SK-N-SH (cell line): ENCODE results near the gene CEL. TPM values are rescaled to one million over a fixed set of nuclear protein-coding genes. Genes with fewer than 3 reads are reported as not detected.

ENCODE experiments used
- CTCF ChIA-PET: fragments of 300-600, 350-600 bp; formaldehyde crosslinking; extraction: SDS; loops from one replicate; lab custom pipeline; 2021; lab: Yijun Ruan, JAX
- POLR2A ChIA-PET: fragments of 350-600 bp; sonication (Branson Sonifier 250); formaldehyde crosslinking; extraction: SDS; loops from one replicate; lab custom pipeline; 2020; ENCODE audit warnings: antibody characterized with exemption, inconsistent platforms; lab: Yijun Ruan, JAX
- DNase-seq: peaks from one replicate; pipeline ENCODE4 v3.0.0; 2012
- H2AFZ ChIP-seq: fragments of 200-600 bp; sonication (generic); 2 replicates; pipeline ENCODE4 v1.8.1; 2016; ENCODE audit warnings: antibody characterized with exemption, mild to moderate bottlenecking, low read depth
- H3F3A ChIP-seq: fragments of 200-600 bp; sonication (generic); replicated peaks from 2 replicates; pipeline ENCODE3; 2016; ENCODE audit warnings: antibody characterized with exemption, mild to moderate bottlenecking; ENCODE audit not compliant: insufficient read depth
- H3K27ac ChIP-seq, 2 experiments: fragments of 200-500 bp in 1 of 2; fragments of 200-600 bp in 1 of 2; sonication (Bioruptor generic) in 1 of 2; sonication (generic), shearing (Covaris generic) in 1 of 2; 2 replicates each; pipeline versions ENCODE4 v1.5.1 to v1.6.1; 2014 to 2016; ENCODE audit warnings: low read depth in 2 of 2, inconsistent platforms in 1 of 2, low read length in 1 of 2, mild to moderate bottlenecking in 1 of 2, mixed read lengths in 1 of 2
- H3K27me3 ChIP-seq: fragments of 200-600 bp; sonication (generic), shearing (Covaris generic); 2 replicates; pipeline ENCODE4 v1.6.1; 2016; ENCODE audit warnings: mixed run types; ENCODE audit not compliant: insufficient read depth
- H3K36me3 ChIP-seq, 2 experiments: fragments of 200-500 bp in 1 of 2; fragments of 200-600 bp in 1 of 2; sonication (Bioruptor generic) in 1 of 2; sonication (generic) in 1 of 2; replicated peaks in 1 of 2; 2 replicates each; pipeline versions ENCODE3 to v1.5.1; 2014 to 2016; ENCODE audit warnings: low read length in 1 of 2, mild to moderate bottlenecking in 1 of 2; ENCODE audit not compliant: insufficient read depth in 2 of 2, control insufficient read depth in 1 of 2
- H3K4me1 ChIP-seq, 2 experiments: fragments of 200-500 bp in 1 of 2; fragments of 200-600 bp in 1 of 2; sonication (Bioruptor generic) in 1 of 2; sonication (generic), shearing (Covaris generic) in 1 of 2; 2 replicates each; pipeline versions ENCODE4 v1.5.1 to v1.6.1; 2014 to 2016; ENCODE audit warnings: low read depth in 1 of 2, low read length in 1 of 2, mixed run types in 1 of 2; ENCODE audit not compliant: insufficient read depth in 2 of 2, control insufficient read depth in 1 of 2
- H3K4me2 ChIP-seq: fragments of 200-600 bp; sonication (generic), shearing (Covaris generic); 2 replicates; pipeline ENCODE4 v1.6.1; 2017; ENCODE audit warnings: mixed run types
- H3K4me3 ChIP-seq, 2 experiments: fragments of 200-500 bp in 1 of 2; fragments of 200-600 bp in 1 of 2; sonication (Bioruptor generic) in 1 of 2; sonication (generic), shearing (Covaris generic) in 1 of 2; 2 replicates each; pipeline versions ENCODE4 v1.5.1 to v1.8.1; 2014 to 2016; ENCODE audit warnings: low read depth in 2 of 2, inconsistent platforms in 1 of 2, low read length in 1 of 2, mild to moderate bottlenecking in 1 of 2, mixed read lengths in 1 of 2, moderate library complexity in 1 of 2
- H3K79me2 ChIP-seq: fragments of 200-600 bp; sonication (generic); 2 replicates; pipeline ENCODE4 v1.8.1; 2017; ENCODE audit warnings: mild to moderate bottlenecking; ENCODE audit not compliant: insufficient read depth
- H3K9ac ChIP-seq: fragments of 200-600 bp; sonication (generic); 2 replicates; pipeline ENCODE4 v1.6.1; 2017; ENCODE audit warnings: mixed run types
- H3K9me2 ChIP-seq: fragments of 200-600 bp; sonication (generic); 2 replicates; pipeline ENCODE4 v1.6.1; 2017; ENCODE audit warnings: mixed run types
- H3K9me3 ChIP-seq: fragments of 200-600 bp; sonication (generic); 2 replicates; pipeline ENCODE4 v1.6.1; 2017; ENCODE audit warnings: mixed run types, mild to moderate bottlenecking, moderate library complexity
- H4K20me1 ChIP-seq: fragments of 200-600 bp; sonication (generic); 2 replicates; pipeline ENCODE4 v1.6.1; 2017; ENCODE audit warnings: mild to moderate bottlenecking, mixed run types; ENCODE audit not compliant: insufficient read depth
- CTCF ChIP-seq: fragments of 200-600 bp; sonication (generic); IDR thresholded peaks from 2 replicates; pipeline ENCODE4 v1.6.1; 2017; ENCODE audit warnings: antibody characterized with exemption, mild to moderate bottlenecking, moderate library complexity
- GATA2 ChIP-seq: sonication (generic); formaldehyde crosslinking; IDR thresholded peaks from 2 replicates; pipeline ENCODE4 v1.5.0; 2020; ENCODE audit warnings: mild to moderate bottlenecking, missing genetic modification reagents
- MEF2A ChIP-seq: IDR thresholded peaks from 2 replicates; pipeline ENCODE4 v1.4.0; 2012; ENCODE audit warnings: low read depth, borderline replicate concordance
- MXI1 ChIP-seq: IDR thresholded peaks from 2 replicates; pipeline ENCODE4 v1.6.1; 2012; ENCODE audit warnings: mild to moderate bottlenecking, low read depth, low read length, improper control_type of control experiment
- NFIC ChIP-seq: IDR thresholded peaks from 2 replicates; pipeline ENCODE4 v1.4.0; 2012; ENCODE audit warnings: borderline replicate concordance
- REST ChIP-seq: IDR thresholded peaks from 2 replicates; pipeline ENCODE4 v1.6.1; 2012; ENCODE audit warnings: mild to moderate bottlenecking, low read depth, low read length, moderate library complexity
- SIN3A ChIP-seq: IDR thresholded peaks from 2 replicates; pipeline ENCODE4 v1.6.1; 2012; ENCODE audit warnings: low read depth, mild to moderate bottlenecking, low read length, moderate library complexity, borderline replicate concordance
- TAF1 ChIP-seq: IDR thresholded peaks from 2 replicates; pipeline ENCODE4 v1.6.1; 2012; ENCODE audit warnings: low read depth, mild to moderate bottlenecking, low read length, moderate library complexity, borderline replicate concordance
- TCF12 ChIP-seq: IDR thresholded peaks from 2 replicates; pipeline ENCODE4 v1.4.0; 2012
- USF2 ChIP-seq: fragments of 150-350 bp; IDR thresholded peaks from 2 replicates; pipeline ENCODE4 v1.6.1; 2017; ENCODE audit warnings: antibody characterized with exemption, low read length, low read depth, borderline replicate concordance
- WGBS: methylation state at CpG from one replicate; pipeline ENCODE4 v1.1.6; 2017; ENCODE audit warnings: low lambda C conversion rate; 5-methylcytosine and 5-hydroxymethylcytosine counted together
- polyA plus RNA-seq, 3 experiments: library from polyadenylated mRNA; depleted of rRNA; stranded (reverse); fragments of >200 nt; gene quantifications; 2 replicates each; pipeline ENCODE4 v1.2.3, GENCODE V29; 2012
- TF ChIP-seq, protein P1 (sequence below): IDR thresholded peaks from 2 replicates; pipeline ENCODE4 v1.4.0; 2012; ENCODE audit warnings: low read depth, borderline replicate concordance

CEL gene
- polyA plus RNA-seq, 1 of the 3 experiments (the other 2 are of a cell fraction): 0.87 TPM

DNA sequence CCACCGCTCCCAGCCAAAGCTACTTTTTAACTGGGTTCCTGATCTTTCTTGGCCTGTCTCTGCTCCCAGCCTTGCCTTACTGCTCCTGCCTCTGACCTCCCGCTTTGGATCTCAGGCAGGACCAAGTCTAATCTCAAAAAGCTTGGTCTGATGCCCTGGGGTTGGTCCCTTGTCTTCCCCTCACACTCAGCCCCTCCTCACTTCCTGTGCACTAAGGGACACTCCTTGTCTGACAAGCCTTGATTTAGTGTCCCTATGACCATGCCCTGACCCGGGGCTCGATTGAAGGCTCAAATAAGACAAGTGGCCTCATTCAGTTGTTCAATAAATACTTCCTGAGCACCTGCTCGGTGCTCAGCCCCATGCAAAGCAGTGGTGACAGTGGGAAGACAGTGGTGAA, 34.6 kb upstream of the CEL start (continued):
- TF ChIP-seq REST: no peak
- TF ChIP-seq TCF12: no peak
- no peak for TF ChIP-seq NFIC
- TF ChIP-seq, all 33 proteins: peak for 0

DNA sequence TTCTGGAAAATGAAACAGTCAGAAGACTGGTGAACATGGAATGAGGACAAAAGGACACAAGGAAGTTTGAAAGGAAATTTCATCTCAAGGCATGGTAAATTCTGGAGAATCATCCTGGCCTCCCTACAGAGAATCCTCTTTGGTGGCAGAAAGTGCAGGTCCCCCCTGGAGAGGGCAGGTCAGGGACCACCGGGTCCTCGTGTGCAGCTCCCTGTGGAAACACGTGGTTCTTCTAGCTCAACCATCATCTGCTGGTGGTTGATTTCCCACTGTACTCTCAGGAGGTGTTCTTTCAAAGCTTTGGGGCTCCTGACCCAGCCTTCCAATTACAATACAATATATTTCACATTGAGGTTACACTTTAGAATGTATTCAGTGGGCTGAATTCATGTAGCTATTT, 33.6 kb upstream of the CEL start:
- Histone ChIP-seq H3K79me2 (peaks cover 45% of the 10 kb centered on the region), H3K9ac (no peak overlapping the region), H3K9me2 (no peaks in the 10 kb centered on the region), H3K9me3 (no peaks in the 10 kb centered on the region), H3K4me2 (peak overlapping the region; percentile 82; the same call in 1 of the 2 replicates), H3K4me3 (no peak overlapping the region), H3K27ac (no peak overlapping the region), H3K27me3 (no peaks in the 10 kb centered on the region), H2AFZ (no peak overlapping the region), H4K20me1 (no peaks in the 10 kb centered on the region), H3K36me3 (peaks cover 2 to 7% of the 10 kb centered on the region in 2 experiments), H3F3A (peaks cover 6% of the 10 kb centered on the region), H3K4me1 (peaks cover 10 to 13% of the 10 kb centered on the region in 2 experiments; a peak in 2 of 4 replicates)
- ChIA-PET CTCF (interaction anchor here (13.6 kb wide), 1 partner anchor 119 kb away, joined by 216 read pairs; no protein-coding TSS in a partner anchor), POLR2A (no interaction called here)
- no peak for TF ChIP-seq USF2
- no peak for TF ChIP-seq SIN3A
- TF ChIP-seq MXI1: no peak
- TF ChIP-seq TAF1: no peak
- WGBS: 88% methylated on average over 3 of the region's 3 CpGs
- DNase-seq: no peak

GRCh38 chr9:133029994-133030316, 31.8 kb upstream of the CEL start:
- peak overlapping the region; percentile 64 to 77 for H3K27ac ChIP-seq
- no peaks in the 10 kb centered on the region for H3K27me3 ChIP-seq
- H3K4me3 ChIP-seq: peak overlapping the region; percentile 84 to 89
- 1% methylated on average over 18 of the region's 28 CpGs for WGBS
- H3F3A ChIP-seq: peaks cover 6% of the 10 kb centered on the region
- peak overlapping the region; percentile 85 for H2AFZ ChIP-seq
- H3K9me2 ChIP-seq: no peaks in the 10 kb centered on the region
- no peaks in the 10 kb centered on the region for H3K9me3 ChIP-seq
- peaks cover under 1% of the 10 kb centered on the region; the same call in 1 of the 2 replicates for H4K20me1 ChIP-seq
- no peak for DNase-seq
- peaks cover 7 to 9% of the 10 kb centered on the region in 2 experiments for H3K36me3 ChIP-seq
- peak overlapping the region; percentile 95 for H3K9ac ChIP-seq
- H3K79me2 ChIP-seq: peaks cover 62% of the 10 kb centered on the region
- peak overlapping the region; percentile 82 for H3K4me2 ChIP-seq
- H3K4me1 ChIP-seq: peaks cover 10 to 13% of the 10 kb centered on the region in 2 experiments; a peak in 2 of 4 replicates
- ChIA-PET CTCF (interaction anchor here (2.4 to 13.6 kb wide), 4 partner anchors 7 to 118 kb away, joined by 8 to 216 read pairs (median 34); partner anchors contain the start of gene GFI1B), POLR2A (interaction anchor here (1.0 to 1.9 kb wide), 6 partner anchors 8 to 119 kb away, joined by 4 to 10 read pairs (median 5); no protein-coding TSS in a partner anchor)
- TF ChIP-seq SIN3A: no peak
- no peak for TF ChIP-seq MEF2A
- TF ChIP-seq, protein P1, sequence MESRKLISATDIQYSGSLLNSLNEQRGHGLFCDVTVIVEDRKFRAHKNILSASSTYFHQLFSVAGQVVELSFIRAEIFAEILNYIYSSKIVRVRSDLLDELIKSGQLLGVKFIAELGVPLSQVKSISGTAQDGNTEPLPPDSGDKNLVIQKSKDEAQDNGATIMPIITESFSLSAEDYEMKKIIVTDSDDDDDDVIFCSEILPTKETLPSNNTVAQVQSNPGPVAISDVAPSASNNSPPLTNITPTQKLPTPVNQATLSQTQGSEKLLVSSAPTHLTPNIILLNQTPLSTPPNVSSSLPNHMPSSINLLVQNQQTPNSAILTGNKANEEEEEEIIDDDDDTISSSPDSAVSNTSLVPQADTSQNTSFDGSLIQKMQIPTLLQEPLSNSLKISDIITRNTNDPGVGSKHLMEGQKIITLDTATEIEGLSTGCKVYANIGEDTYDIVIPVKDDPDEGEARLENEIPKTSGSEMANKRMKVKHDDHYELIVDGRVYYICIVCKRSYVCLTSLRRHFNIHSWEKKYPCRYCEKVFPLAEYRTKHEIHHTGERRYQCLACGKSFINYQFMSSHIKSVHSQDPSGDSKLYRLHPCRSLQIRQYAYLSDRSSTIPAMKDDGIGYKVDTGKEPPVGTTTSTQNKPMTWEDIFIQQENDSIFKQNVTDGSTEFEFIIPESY: no peak
- TF ChIP-seq CTCF: no peak
- TF ChIP-seq GATA2 (CRISPR knock-in tag): no peak
- no peak for TF ChIP-seq MXI1
- TF ChIP-seq REST: no peak
